ENCODE data around the gene FSCN2.

DNA sequence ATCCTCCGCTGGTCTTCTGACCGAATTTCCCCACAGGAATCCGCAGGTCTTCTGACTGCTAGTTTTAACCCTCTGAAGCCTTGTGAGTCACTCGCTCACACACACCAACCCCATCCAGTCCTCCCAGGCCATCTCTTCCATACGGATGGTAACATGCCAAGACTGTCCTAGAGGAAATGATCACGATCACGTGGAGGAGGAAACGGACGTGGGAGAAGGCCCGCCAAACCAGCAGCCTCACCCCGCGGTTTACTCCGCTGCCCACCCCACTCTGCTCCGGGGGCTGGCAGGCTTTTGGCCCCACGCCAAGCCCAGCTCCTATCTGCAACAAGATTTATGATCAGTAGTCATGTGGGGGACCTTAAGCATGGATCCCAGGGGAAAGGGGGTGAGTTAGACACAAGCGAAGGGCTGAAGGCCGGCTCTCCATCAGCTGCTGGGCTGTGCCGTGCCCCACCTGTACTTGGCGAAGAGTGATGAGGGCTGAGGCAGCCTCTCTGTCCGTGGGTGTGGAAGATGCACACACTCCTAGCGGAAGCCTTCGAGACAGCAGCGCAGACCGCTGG is 25.5 kb downstream of the FSCN2 start:
- TF ChIP-seq, protein P1, sequence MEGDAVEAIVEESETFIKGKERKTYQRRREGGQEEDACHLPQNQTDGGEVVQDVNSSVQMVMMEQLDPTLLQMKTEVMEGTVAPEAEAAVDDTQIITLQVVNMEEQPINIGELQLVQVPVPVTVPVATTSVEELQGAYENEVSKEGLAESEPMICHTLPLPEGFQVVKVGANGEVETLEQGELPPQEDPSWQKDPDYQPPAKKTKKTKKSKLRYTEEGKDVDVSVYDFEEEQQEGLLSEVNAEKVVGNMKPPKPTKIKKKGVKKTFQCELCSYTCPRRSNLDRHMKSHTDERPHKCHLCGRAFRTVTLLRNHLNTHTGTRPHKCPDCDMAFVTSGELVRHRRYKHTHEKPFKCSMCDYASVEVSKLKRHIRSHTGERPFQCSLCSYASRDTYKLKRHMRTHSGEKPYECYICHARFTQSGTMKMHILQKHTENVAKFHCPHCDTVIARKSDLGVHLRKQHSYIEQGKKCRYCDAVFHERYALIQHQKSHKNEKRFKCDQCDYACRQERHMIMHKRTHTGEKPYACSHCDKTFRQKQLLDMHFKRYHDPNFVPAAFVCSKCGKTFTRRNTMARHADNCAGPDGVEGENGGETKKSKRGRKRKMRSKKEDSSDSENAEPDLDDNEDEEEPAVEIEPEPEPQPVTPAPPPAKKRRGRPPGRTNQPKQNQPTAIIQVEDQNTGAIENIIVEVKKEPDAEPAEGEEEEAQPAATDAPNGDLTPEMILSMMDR (conservative IDR thresholded peaks at IDR 0.05), result no peak
- no peak for TF ChIP-seq EZH2 (IDR thresholded peaks at IDR 0.05; ENCODE audit: low read depth)
